GM23338 (cell line): ENCODE data around the gene FRMD4A. TPM values are rescaled to one million over a fixed set of nuclear protein-coding genes. Genes with fewer than 3 reads are reported as not detected.

Experiments used
- ATAC-seq: fragments of 200-7000 bp; cut with Tn5 transposase; 3 replicates; pipeline ENCODE4 v1.9.1; 2020
- DNase-seq: peaks from one replicate; pipeline ENCODE4 v3.0.0-alpha.2; 2015; ENCODE audit warnings: low spot score
- H2AFZ ChIP-seq: fragments of 200-600 bp; sonication (generic); 2 replicates; pipeline ENCODE4 v1.8.0; 2016; ENCODE audit warnings: antibody characterized with exemption, mild to moderate bottlenecking, moderate library complexity
- H3F3A ChIP-seq: fragments of 200-600 bp; sonication (generic); replicated peaks from 2 replicates; pipeline ENCODE4 v1.8.0; 2017; ENCODE audit warnings: antibody characterized with exemption, mixed run types, low read depth
- H3K27ac ChIP-seq: fragments of 200-600 bp; sonication (generic); 2 replicates; pipeline ENCODE4 v1.6.1; 2016; ENCODE audit warnings: low read depth
- H3K27me3 ChIP-seq: fragments of 200-600 bp; sonication (generic); 2 replicates; pipeline ENCODE4 v1.8.0; 2016; ENCODE audit warnings: mild to moderate bottlenecking, mixed run types, moderate library complexity; ENCODE audit not compliant: insufficient read depth
- H3K36me3 ChIP-seq: fragments of 200-600 bp; sonication (generic); 2 replicates; pipeline ENCODE4 v1.8.0; 2016; ENCODE audit warnings: mild to moderate bottlenecking; ENCODE audit not compliant: insufficient read depth
- H3K4me1 ChIP-seq: fragments of 200-600 bp; sonication (generic); 2 replicates; pipeline ENCODE4 v1.8.0; 2016; ENCODE audit warnings: mild to moderate bottlenecking, moderate library complexity; ENCODE audit not compliant: insufficient read depth
- H3K4me2 ChIP-seq: fragments of 200-600 bp; sonication (generic); 2 replicates; pipeline ENCODE4 v1.7.1; 2017; ENCODE audit warnings: mixed run types
- H3K4me3 ChIP-seq: fragments of 200-600 bp; sonication (generic); 2 replicates; pipeline ENCODE4 v1.6.1; 2016; ENCODE audit warnings: mixed run types
- H3K79me2 ChIP-seq: fragments of 200-600 bp; sonication (generic); replicated peaks from 2 replicates; pipeline ENCODE4 v1.8.0; 2017; ENCODE audit warnings: mild to moderate bottlenecking; ENCODE audit not compliant: insufficient read depth
- H3K9me2 ChIP-seq: fragments of 200-600 bp; sonication (generic); 2 replicates; pipeline ENCODE4 v1.8.0; 2017; ENCODE audit not compliant: insufficient read depth
- H4K20me1 ChIP-seq: fragments of 200-600 bp; sonication (generic); replicated peaks from 2 replicates; pipeline ENCODE4 v1.8.0; 2017; ENCODE audit warnings: mild to moderate bottlenecking; ENCODE audit not compliant: insufficient read depth
- H3K27ac Mint-ChIP-seq: 2 replicates; pipeline ENCODE4 v1.8.0; 2020; ENCODE audit warnings: inconsistent platforms, mild to moderate bottlenecking, moderate library complexity, mixed read lengths
- H3K27me3 Mint-ChIP-seq: 3 replicates; pipeline ENCODE4 v1.8.0; 2022; ENCODE audit warnings: low read depth, mild to moderate bottlenecking, moderate library complexity, mixed read lengths, inconsistent platforms; ENCODE audit not compliant: insufficient read depth, poor library complexity
- H3K36me3 Mint-ChIP-seq: 3 replicates; pipeline ENCODE4 v1.8.0; 2021; ENCODE audit warnings: low read depth, mild to moderate bottlenecking, inconsistent platforms, moderate library complexity, mixed read lengths
- H3K4me1 Mint-ChIP-seq: 3 replicates; pipeline ENCODE4 v1.8.0; 2020; ENCODE audit warnings: mild to moderate bottlenecking, inconsistent platforms, mixed read lengths
- H3K4me3 Mint-ChIP-seq: 3 replicates; pipeline ENCODE4 v1.8.0; 2021; ENCODE audit warnings: moderate library complexity, mild to moderate bottlenecking, inconsistent platforms, mixed read lengths
- H3K9me3 Mint-ChIP-seq: 3 replicates; pipeline ENCODE4 v1.8.0; 2020; ENCODE audit warnings: moderate library complexity, mild to moderate bottlenecking, inconsistent platforms, mixed read lengths
- CREB1 ChIP-seq: fragments of 250-450 bp; sonication (Bioruptor Pico); IDR thresholded peaks from 2 replicates; pipeline ENCODE4 v1.5.0; 2020; ENCODE audit warnings: low read depth, mild to moderate bottlenecking, moderate library complexity
- ETS1 ChIP-seq: IDR thresholded peaks from 2 replicates; pipeline ENCODE4 v1.6.1; 2016; ENCODE audit warnings: antibody characterized with exemption
- EZH2 ChIP-seq: fragments of 200-600 bp; sonication (generic); IDR thresholded peaks from one replicate; pipeline ENCODE4 v1.8.0; 2017; ENCODE audit warnings: antibody characterized with exemption, mild to moderate bottlenecking, low read depth; ENCODE audit not compliant: unreplicated experiment
- JUNB ChIP-seq: IDR thresholded peaks from one replicate; pipeline ENCODE4 v1.6.1; 2016; ENCODE audit warnings: antibody characterized with exemption; ENCODE audit not compliant: unreplicated experiment
- NANOG ChIP-seq: IDR thresholded peaks from 2 replicates; pipeline ENCODE4 v1.6.1; 2016; ENCODE audit warnings: antibody characterized with exemption, borderline replicate concordance
- POLR2AphosphoS5 ChIP-seq: IDR thresholded peaks from 2 replicates; pipeline ENCODE4 v1.6.1; 2016; ENCODE audit warnings: antibody characterized with exemption, low read depth
- REST ChIP-seq: IDR thresholded peaks from one replicate; pipeline ENCODE4 v1.6.1; 2018; ENCODE audit warnings: antibody characterized with exemption; ENCODE audit not compliant: unreplicated experiment
- ZNF331 ChIP-seq: fragments of 250-450 bp; sonication (Bioruptor Pico); IDR thresholded peaks from 2 replicates; pipeline ENCODE4 v1.5.0; 2020; ENCODE audit warnings: low read depth, mild to moderate bottlenecking, moderate library complexity
- polyA plus RNA-seq: library from polyadenylated mRNA; unstranded; fragments of >200 nt; fragmentation: Nextera tagmentation; extraction: Ambion mirVana; gene quantifications from 2 replicates; pipeline ENCODE4 v1.2.1, GENCODE V29; 2016
- small RNA-seq: library from RNA; depleted of rRNA; stranded (forward); fragments of <200 nt; gene quantifications from one replicate; pipeline ENCODE3, GENCODE V24; 2014; ENCODE audit warnings: low replicate concordance
- total RNA-seq: library from RNA; depleted of rRNA; stranded (reverse); fragments of >200 nt; shearing (Covaris generic); gene quantifications from 2 replicates; pipeline ENCODE4 v1.2.3, GENCODE V29; 2014

Gene FRMD4A
- total and polyA plus RNA-seq, 2 experiments from 2014 or later: 14.0 to 20.1 TPM

- Mint-ChIP-seq H3K4me3 (no peak overlapping the region), H3K36me3 (no peaks in the 10 kb centered on the region), H3K9me3 (no peaks in the 10 kb centered on the region), H3K4me1 (no peaks in the 10 kb centered on the region), H3K27ac (no peak overlapping the region), H3K27me3 (no peaks in the 10 kb centered on the region)
- no peaks in the 10 kb centered on the region for H3F3A ChIP-seq
- DNase-seq (no peak), ATAC-seq (no peak)
- TF ChIP-seq REST (no peak), ETS1 (no peak), EZH2 (no peak), CREB1 (CRISPR knock-in tag) (no peak), JUNB (no peak), ZNF331 (CRISPR knock-in tag) (no peak), NANOG (no peak), POLR2AphosphoS5 (no peak)
- no peaks in the 10 kb centered on the region for H3K27me3 ChIP-seq
- no peak overlapping the region for H2AFZ ChIP-seq
- H3K79me2 ChIP-seq: peaks cover 18% of the 10 kb centered on the region; the same call in 1 of the 2 replicates
- H3K4me1 ChIP-seq: no peaks in the 10 kb centered on the region
- H3K36me3 ChIP-seq: no peaks in the 10 kb centered on the region
- no peak overlapping the region for H3K4me2 ChIP-seq
- no peak overlapping the region for H3K4me3 ChIP-seq
- H4K20me1 ChIP-seq: no peaks in the 10 kb centered on the region; the same call in 1 of the 2 replicates
- no peaks in the 10 kb centered on the region for H3K9me2 ChIP-seq
- H3K27ac ChIP-seq: no peak overlapping the region
Measured at GRCh38 chr10:13594641-13595040, 736.1 kb downstream of the FRMD4A start.

Small RNA genes within 50 kb of the gene (small RNA-seq; reads per million reads assigned to genes)
- gene RNA5SP301: 0.10 reads per million
